SK-N-SH (cell line): ENCODE measurements around the gene HECTD4. TPM values are rescaled to one million over a fixed set of nuclear protein-coding genes. Genes with fewer than 3 reads are reported as not detected.

ENCODE experiments used
- CTCF ChIA-PET: fragments of 300-600, 350-600 bp; formaldehyde crosslinking; extraction: SDS; loops from one replicate; lab custom pipeline; 2021; lab: Yijun Ruan, JAX
- POLR2A ChIA-PET: fragments of 350-600 bp; sonication (Branson Sonifier 250); formaldehyde crosslinking; extraction: SDS; loops from one replicate; lab custom pipeline; 2020; ENCODE audit warnings: antibody characterized with exemption, inconsistent platforms; lab: Yijun Ruan, JAX
- DNase-seq: peaks from one replicate; pipeline ENCODE4 v3.0.0; 2012
- H2AFZ ChIP-seq: fragments of 200-600 bp; sonication (generic); 2 replicates; pipeline ENCODE4 v1.8.1; 2016; ENCODE audit warnings: antibody characterized with exemption, mild to moderate bottlenecking, low read depth
- H3F3A ChIP-seq: fragments of 200-600 bp; sonication (generic); replicated peaks from 2 replicates; pipeline ENCODE3; 2016; ENCODE audit warnings: antibody characterized with exemption, mild to moderate bottlenecking; ENCODE audit not compliant: insufficient read depth
- H3K27ac ChIP-seq, 2 experiments: fragments of 200-500 bp in 1 of 2; fragments of 200-600 bp in 1 of 2; sonication (Bioruptor generic) in 1 of 2; sonication (generic), shearing (Covaris generic) in 1 of 2; 2 replicates each; pipeline versions ENCODE4 v1.5.1 to v1.6.1; 2014 to 2016; ENCODE audit warnings: low read depth in 2 of 2, inconsistent platforms in 1 of 2, low read length in 1 of 2, mild to moderate bottlenecking in 1 of 2, mixed read lengths in 1 of 2
- H3K27me3 ChIP-seq: fragments of 200-600 bp; sonication (generic), shearing (Covaris generic); 2 replicates; pipeline ENCODE4 v1.6.1; 2016; ENCODE audit warnings: mixed run types; ENCODE audit not compliant: insufficient read depth
- H3K36me3 ChIP-seq, 2 experiments: fragments of 200-500 bp in 1 of 2; fragments of 200-600 bp in 1 of 2; sonication (Bioruptor generic) in 1 of 2; sonication (generic) in 1 of 2; replicated peaks in 1 of 2; 2 replicates each; pipeline versions ENCODE3 to v1.5.1; 2014 to 2016; ENCODE audit warnings: low read length in 1 of 2, mild to moderate bottlenecking in 1 of 2; ENCODE audit not compliant: insufficient read depth in 2 of 2, control insufficient read depth in 1 of 2
- H3K4me1 ChIP-seq, 2 experiments: fragments of 200-500 bp in 1 of 2; fragments of 200-600 bp in 1 of 2; sonication (Bioruptor generic) in 1 of 2; sonication (generic), shearing (Covaris generic) in 1 of 2; 2 replicates each; pipeline versions ENCODE4 v1.5.1 to v1.6.1; 2014 to 2016; ENCODE audit warnings: low read depth in 1 of 2, low read length in 1 of 2, mixed run types in 1 of 2; ENCODE audit not compliant: insufficient read depth in 2 of 2, control insufficient read depth in 1 of 2
- H3K4me2 ChIP-seq: fragments of 200-600 bp; sonication (generic), shearing (Covaris generic); 2 replicates; pipeline ENCODE4 v1.6.1; 2017; ENCODE audit warnings: mixed run types
- H3K4me3 ChIP-seq, 2 experiments: fragments of 200-500 bp in 1 of 2; fragments of 200-600 bp in 1 of 2; sonication (Bioruptor generic) in 1 of 2; sonication (generic), shearing (Covaris generic) in 1 of 2; 2 replicates each; pipeline versions ENCODE4 v1.5.1 to v1.8.1; 2014 to 2016; ENCODE audit warnings: low read depth in 2 of 2, inconsistent platforms in 1 of 2, low read length in 1 of 2, mild to moderate bottlenecking in 1 of 2, mixed read lengths in 1 of 2, moderate library complexity in 1 of 2
- H3K79me2 ChIP-seq: fragments of 200-600 bp; sonication (generic); 2 replicates; pipeline ENCODE4 v1.8.1; 2017; ENCODE audit warnings: mild to moderate bottlenecking; ENCODE audit not compliant: insufficient read depth
- H3K9ac ChIP-seq: fragments of 200-600 bp; sonication (generic); 2 replicates; pipeline ENCODE4 v1.6.1; 2017; ENCODE audit warnings: mixed run types
- H3K9me2 ChIP-seq: fragments of 200-600 bp; sonication (generic); 2 replicates; pipeline ENCODE4 v1.6.1; 2017; ENCODE audit warnings: mixed run types
- H3K9me3 ChIP-seq: fragments of 200-600 bp; sonication (generic); 2 replicates; pipeline ENCODE4 v1.6.1; 2017; ENCODE audit warnings: mixed run types, mild to moderate bottlenecking, moderate library complexity
- H4K20me1 ChIP-seq: fragments of 200-600 bp; sonication (generic); 2 replicates; pipeline ENCODE4 v1.6.1; 2017; ENCODE audit warnings: mild to moderate bottlenecking, mixed run types; ENCODE audit not compliant: insufficient read depth
- FOSL2 ChIP-seq: IDR thresholded peaks from 2 replicates; pipeline ENCODE4 v1.4.0; 2012; ENCODE audit warnings: low read depth, mild to moderate bottlenecking, moderate library complexity, borderline replicate concordance
- FOXJ3 ChIP-seq: sonication (generic); formaldehyde crosslinking; IDR thresholded peaks from 2 replicates; pipeline ENCODE4 v1.5.1; 2020; ENCODE audit warnings: mild to moderate bottlenecking, missing genetic modification reagents
- FOXM1 ChIP-seq: IDR thresholded peaks from 2 replicates; pipeline ENCODE4 v1.4.0; 2012; ENCODE audit warnings: low read depth, mild to moderate bottlenecking
- MEF2A ChIP-seq: IDR thresholded peaks from 2 replicates; pipeline ENCODE4 v1.4.0; 2012; ENCODE audit warnings: low read depth, borderline replicate concordance
- NFIC ChIP-seq: IDR thresholded peaks from 2 replicates; pipeline ENCODE4 v1.4.0; 2012; ENCODE audit warnings: borderline replicate concordance
- PBX3 ChIP-seq: IDR thresholded peaks from 2 replicates; pipeline ENCODE4; 2012
- POLR2AphosphoS5 ChIP-seq: IDR thresholded peaks from 2 replicates; pipeline ENCODE4 v1.6.1; 2012; ENCODE audit warnings: low read depth, low read length
- RCOR1 ChIP-seq: fragments of 150-350 bp; IDR thresholded peaks from 2 replicates; pipeline ENCODE4 v1.6.1; 2017; ENCODE audit warnings: antibody characterized with exemption, low read length
- RFX5 ChIP-seq: IDR thresholded peaks from 2 replicates; pipeline ENCODE4 v1.6.1; 2012; ENCODE audit warnings: mild to moderate bottlenecking, improper control_type of control experiment, low read length
- SMC3 ChIP-seq: IDR thresholded peaks from 2 replicates; pipeline ENCODE4 v1.6.1; 2012; ENCODE audit warnings: low read depth, low read length, improper control_type of control experiment
- TAF1 ChIP-seq: IDR thresholded peaks from 2 replicates; pipeline ENCODE4 v1.6.1; 2012; ENCODE audit warnings: low read depth, mild to moderate bottlenecking, low read length, moderate library complexity, borderline replicate concordance
- USF1 ChIP-seq: IDR thresholded peaks from 2 replicates; pipeline ENCODE4 v1.4.0; 2012; ENCODE audit warnings: low read depth, borderline replicate concordance
- WGBS: methylation state at CpG from one replicate; pipeline ENCODE4 v1.1.6; 2017; ENCODE audit warnings: low lambda C conversion rate; 5-methylcytosine and 5-hydroxymethylcytosine counted together
- polyA plus RNA-seq, 3 experiments: library from polyadenylated mRNA; depleted of rRNA; stranded (reverse); fragments of >200 nt; gene quantifications; 2 replicates each; pipeline ENCODE4 v1.2.3, GENCODE V29; 2012

HECTD4 gene
- polyA plus RNA-seq, 1 of the 3 experiments (the other 2 are of a cell fraction), result 14.6 TPM

DNA sequence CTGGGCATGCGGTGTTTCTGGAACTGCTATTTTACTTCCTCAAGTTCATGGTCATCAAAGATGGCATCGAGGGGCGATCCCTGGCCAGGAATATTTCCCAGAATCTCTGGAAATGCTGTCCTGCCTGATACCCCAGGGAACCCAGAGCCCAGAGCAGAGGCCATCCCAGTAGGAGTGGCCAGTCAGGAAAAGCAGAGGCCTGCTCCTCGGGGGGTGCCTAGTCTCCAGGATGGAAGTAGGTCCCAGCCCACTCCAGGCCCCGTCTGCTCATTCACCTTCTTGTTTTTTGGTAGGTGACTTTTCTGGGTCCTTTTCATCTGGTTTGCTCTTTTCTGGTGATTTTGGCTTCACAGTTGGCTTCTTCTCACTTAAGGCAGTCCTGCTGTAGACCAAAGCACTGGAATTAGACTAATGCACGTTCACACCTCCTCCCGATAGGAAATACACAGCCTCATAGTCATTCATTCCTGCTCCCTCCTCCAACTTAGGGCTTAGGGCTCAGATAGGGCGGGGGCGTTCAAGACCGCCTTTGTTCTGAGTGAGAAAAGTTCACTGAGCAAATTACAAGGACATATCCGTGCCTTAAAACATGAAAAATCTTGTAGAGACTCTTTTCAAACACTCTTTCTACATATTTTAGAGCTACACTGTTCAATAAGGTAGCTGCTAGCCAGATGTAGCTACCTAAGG lies 205.8 kb downstream of the HECTD4 start:
- Histone ChIP-seq H3K36me3 (peaks cover 14 to 30% of the 10 kb centered on the region in 2 experiments), H3F3A (no peaks in the 10 kb centered on the region), H4K20me1 (no peaks in the 10 kb centered on the region), H3K27me3 (no peaks in the 10 kb centered on the region), H3K9me3 (no peaks in the 10 kb centered on the region)
- no peak for TF ChIP-seq RCOR1
- TF ChIP-seq MEF2A, result no peak
- no peak for TF ChIP-seq FOXM1
- TF ChIP-seq, all 33 proteins: peak for 0
- Histone ChIP-seq H3K4me1 (no peaks in the 10 kb centered on the region), H2AFZ (no peak overlapping the region), H3K27ac (no peak overlapping the region), H3K9ac (no peak overlapping the region), H3K79me2 (no peaks in the 10 kb centered on the region), H3K4me3 (no peak overlapping the region), H3K4me2 (no peak overlapping the region), H3K9me2 (no peaks in the 10 kb centered on the region)
- no peak for DNase-seq
- ChIA-PET CTCF (no interaction called here), POLR2A (no interaction called here)
- 96% methylated on average over 11 of the region's 11 CpGs for WGBS

GRCh38 chr12:112175361-112176155 lies 206.7 kb downstream of the HECTD4 start:
- CTCF ChIA-PET, result no interaction called here
- POLR2A ChIA-PET, result no interaction called here
- Histone ChIP-seq H3K4me1 (no peaks in the 10 kb centered on the region), H3K27me3 (no peaks in the 10 kb centered on the region), H2AFZ (no peak overlapping the region), H3K9me3 (no peaks in the 10 kb centered on the region), H3F3A (no peaks in the 10 kb centered on the region), H3K36me3 (peaks cover 15 to 39% of the 10 kb centered on the region in 2 experiments), H3K27ac (no peak overlapping the region), H4K20me1 (no peaks in the 10 kb centered on the region), H3K9ac (no peak overlapping the region), H3K4me2 (no peak overlapping the region), H3K9me2 (no peaks in the 10 kb centered on the region), H3K4me3 (no peak overlapping the region), H3K79me2 (no peaks in the 10 kb centered on the region)
- 94% methylated on average over 20 of the region's 20 CpGs for WGBS
- TF ChIP-seq POLR2AphosphoS5, result no peak
- no peak for TF ChIP-seq RFX5
- TF ChIP-seq SMC3, result no peak
- TF ChIP-seq TAF1, result no peak
- no peak for TF ChIP-seq NFIC
- no peak for TF ChIP-seq FOSL2
- TF ChIP-seq FOXJ3 (CRISPR knock-in tag), result no peak
- TF ChIP-seq USF1, result no peak
- no peak for TF ChIP-seq PBX3
- no peak for DNase-seq
